ENCODE results near the gene NEGR1.

The NEGR1 gene

DNA sequence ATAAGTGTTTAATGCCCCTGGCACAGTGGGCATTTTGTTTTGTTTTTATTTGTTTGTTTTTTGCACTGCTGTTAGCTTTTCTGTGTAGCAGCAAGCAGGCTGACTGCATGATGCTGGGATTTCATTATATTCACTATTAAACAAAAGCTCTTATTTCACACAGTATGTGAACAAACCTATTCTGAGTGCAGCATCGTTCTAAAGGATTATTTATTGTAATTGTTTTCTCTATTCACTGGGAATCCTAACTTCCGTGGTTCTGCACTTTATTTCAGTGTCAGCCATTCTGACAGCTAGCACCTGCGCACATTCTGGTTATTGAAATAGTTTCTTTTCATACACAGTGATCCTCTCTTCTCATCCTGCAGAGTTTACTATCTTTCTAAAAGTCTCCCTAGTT lies 595.0 kb downstream of the NEGR1 start:
- DNase-seq (ENCODE audit: low spot score), result no peak

DNA sequence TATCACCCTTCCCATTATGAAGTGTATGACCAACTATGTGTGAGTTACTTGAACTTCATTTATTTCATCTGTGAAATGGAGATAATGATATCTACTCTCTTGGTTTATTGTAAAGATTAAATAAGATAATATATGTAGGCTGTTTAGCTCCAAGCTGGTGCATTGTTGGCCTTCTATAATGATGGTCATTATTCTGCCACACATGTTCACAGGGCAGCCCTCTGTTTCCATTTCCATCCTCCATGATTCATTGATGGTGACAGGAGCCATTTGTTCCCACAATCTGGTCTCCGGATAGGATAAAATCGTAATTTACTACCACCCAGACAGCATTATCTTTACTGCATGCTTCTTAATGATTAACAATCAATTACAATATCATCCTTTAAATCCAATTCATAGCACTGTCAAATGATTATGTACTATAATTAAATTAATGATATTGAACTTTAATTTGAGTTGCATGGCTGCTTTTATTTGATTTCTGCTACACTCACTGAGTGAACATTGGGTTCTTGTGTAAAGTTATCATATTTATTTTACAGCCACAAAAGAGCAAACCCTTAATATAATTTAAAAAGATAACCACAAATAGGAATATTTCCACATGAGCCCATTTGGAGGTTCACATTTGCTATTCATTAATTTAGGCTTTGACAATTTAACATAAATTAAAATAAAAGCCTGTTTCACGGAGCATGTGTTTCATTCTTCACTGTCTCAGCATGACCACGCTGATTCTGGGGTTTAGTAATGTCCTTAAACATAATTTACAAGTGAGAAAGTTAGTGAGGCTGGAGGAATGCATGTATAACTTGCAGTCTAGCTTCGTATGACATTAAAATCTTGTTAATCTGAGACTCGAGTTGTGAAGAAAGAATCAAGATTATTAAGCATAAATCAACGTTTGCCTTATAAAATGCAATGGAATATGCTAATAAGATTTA lies 605.1 kb downstream of the NEGR1 start:
- DNase-seq (ENCODE audit: low spot score), result no peak

- DNase-seq (ENCODE audit: low spot score), result no peak
Observed at GRCh38 chr1:71668065-71668464, 614.3 kb downstream of the NEGR1 start.

DNA sequence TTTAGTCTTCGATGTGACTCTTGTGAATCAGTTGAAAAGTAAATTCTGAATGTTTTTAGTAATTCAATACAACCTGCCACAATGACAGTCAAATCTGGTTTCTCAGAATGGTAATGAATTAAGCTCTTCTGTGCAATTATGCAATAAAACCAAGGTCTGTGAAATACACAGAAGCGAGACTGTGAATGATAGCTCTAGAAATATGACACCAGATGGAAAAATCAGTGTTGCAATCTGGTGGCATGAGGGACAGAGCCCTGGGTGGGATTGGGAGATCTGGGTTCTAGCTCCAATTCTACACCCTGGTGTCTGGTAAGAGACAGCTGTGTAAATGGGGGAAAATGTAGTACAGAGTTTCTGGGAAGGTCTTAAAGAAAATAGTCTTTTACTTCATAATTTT lies 615.1 kb downstream of the NEGR1 start:
- no peak for DNase-seq (ENCODE audit: low spot score)

GRCh38 chr1:71666609-71667008 lies 615.7 kb downstream of the NEGR1 start:
- no peak for DNase-seq (ENCODE audit: low spot score)

DNA sequence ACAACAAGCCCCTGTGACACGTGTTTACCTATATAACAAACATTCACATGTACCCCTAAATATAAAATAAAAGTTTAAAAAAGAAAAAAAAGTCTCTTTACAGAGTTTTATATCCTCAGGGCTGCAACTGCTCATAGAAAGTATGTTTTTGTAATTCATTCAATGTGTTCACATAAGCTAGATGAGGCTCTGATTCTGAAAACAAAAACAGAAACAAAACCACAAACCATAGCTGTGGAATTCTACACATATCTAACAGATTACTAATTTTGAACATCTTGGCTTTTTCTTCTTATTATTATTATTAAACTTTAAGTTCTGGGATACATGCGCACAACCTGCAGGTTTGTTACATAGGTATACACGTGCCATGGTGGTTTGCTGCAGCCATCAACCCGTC lies 621.9 kb downstream of the NEGR1 start:
- DNase-seq (ENCODE audit: low spot score), result no peak

DNA sequence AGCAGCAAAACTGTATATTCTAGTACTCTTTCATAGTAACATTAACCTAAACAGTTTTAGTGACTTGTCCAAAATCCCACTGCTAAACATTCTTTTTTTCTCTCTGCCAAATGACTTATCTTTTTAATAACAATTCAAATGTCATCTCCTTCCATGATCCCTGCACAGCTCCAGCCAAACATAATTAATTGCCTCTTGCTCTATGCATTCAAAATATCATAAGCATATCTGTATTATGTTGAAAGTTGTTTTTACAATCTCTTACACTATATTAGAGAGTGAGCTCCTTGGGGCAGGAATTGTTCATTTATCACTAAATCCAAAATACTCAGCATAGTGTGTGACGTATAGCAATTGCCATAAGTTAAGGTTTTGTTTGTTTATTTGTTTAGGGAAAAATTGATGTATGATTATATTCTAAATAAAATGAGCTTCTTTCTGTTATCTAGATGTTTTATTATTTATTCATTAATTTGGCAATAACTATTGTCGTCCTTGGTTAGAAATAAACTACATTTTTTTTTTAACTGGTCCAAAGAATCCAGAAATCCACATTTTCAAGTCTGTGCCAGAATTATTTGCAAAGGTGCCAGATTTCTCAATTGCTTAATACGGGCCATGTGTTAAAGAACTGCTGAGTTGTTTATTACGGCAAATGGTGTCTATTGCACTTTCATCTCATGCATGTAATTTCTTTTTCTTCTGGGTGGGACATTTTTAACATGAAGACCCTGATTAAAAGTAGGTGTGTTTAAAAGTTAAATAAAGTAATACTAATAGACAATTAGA lies 624.3 kb downstream of the NEGR1 start:
- no peak for DNase-seq (ENCODE audit: low spot score)

DNA sequence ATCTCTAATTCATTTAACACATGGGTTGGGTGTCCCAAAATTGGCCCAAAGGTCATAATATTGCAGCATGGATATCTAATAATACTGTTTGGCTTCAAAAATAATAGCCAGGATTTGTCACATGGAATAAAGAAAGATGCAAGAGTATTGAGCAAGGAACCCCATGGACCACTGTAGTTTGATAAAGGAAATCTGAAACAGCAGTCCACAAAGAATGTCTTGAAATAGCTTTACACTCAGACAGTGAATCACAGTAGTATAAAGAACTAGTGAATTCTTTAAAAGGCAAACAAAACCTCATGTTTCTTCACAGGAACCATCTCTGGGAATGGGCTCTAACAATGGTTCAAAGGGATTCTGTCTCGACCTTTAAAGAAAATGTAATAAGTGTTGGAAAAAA lies 625.4 kb downstream of the NEGR1 start:
- no peak for DNase-seq (ENCODE audit: low spot score)

GRCh38 chr1:71655604-71656003 lies 626.7 kb downstream of the NEGR1 start:
- DNase-seq (ENCODE audit: low spot score), result no peak

DNA sequence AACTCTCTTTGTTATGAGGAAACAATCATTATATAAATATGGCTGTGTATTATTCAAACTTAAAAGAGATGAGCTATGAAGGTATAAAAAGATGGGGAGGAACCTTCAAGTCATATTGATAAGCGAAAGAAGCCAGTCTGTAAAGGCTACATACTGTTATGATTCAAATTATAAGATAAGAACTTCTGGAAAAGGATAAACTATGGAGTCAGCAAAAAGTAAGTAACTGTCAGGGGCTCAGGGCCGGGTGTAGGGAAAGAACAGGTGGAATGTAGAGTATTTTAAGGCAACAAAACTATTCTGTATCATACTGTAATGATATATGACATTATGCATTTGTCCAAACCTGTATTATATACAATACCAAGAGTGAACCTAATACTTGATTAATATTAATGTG lies 628.4 kb downstream of the NEGR1 start:
- no peak for DNase-seq (ENCODE audit: low spot score)

- DNase-seq (ENCODE audit: low spot score), result no peak
Observed at GRCh38 chr1:71651214-71651613, 631.1 kb downstream of the NEGR1 start.

- DNase-seq (ENCODE audit: low spot score), result no peak
Observed at GRCh38 chr1:71650119-71650518, 632.2 kb downstream of the NEGR1 start.

DNA sequence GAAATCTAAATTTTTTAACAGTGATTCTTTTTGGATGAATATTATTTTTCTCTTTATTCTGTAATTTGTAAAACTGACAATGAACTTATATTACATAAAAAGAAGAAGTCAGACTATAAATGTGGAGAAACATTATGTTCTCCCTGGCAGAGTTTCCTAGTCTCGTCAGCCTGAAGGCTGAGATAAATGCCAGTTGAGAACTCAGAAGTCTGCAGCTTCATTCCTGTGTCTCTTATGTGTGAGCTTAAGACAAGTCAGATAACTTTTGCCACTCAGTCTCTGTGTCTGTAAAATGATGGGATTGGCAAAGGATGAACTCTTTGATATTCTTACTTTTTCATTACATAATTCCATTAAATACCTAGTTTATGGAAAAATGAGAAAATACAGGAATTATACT lies 632.7 kb downstream of the NEGR1 start:
- DNase-seq (ENCODE audit: low spot score), result no peak

DNA sequence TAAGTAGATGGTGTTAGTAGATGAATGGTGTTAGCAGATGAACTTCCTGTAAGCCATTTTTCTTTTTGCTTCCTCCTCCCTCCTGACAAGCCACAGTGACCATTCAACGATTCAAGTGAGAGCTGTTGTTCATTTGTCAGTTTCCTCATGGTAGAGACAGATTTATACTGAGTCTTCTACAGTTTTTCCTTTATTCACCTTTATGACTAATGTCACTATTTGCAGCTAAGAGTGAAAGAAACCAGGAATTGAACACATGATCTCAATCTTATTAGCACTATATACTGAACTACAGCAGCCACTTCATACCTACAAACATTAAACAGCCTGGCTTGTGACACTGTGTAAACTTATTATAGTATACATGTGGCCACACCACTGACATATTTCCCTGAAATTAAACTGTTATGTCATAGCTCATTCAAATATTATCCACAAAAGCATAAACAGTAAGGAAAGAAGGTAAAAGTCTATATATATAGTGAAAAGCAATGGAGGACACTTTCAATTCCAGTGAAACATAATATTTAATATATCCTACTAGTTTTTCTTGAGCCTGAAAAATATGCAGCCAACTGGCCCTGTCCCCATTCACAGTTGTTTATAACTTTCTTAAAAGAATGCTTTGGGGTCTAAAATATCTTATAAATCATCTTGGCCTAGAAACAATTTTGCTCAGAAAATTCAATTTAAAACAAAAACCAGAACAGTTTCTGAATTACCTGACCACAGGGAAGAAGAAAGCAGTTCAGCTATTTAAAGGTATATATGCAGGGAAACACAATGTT lies 634.6 kb downstream of the NEGR1 start:
- no peak for DNase-seq (ENCODE audit: low spot score)

DNA sequence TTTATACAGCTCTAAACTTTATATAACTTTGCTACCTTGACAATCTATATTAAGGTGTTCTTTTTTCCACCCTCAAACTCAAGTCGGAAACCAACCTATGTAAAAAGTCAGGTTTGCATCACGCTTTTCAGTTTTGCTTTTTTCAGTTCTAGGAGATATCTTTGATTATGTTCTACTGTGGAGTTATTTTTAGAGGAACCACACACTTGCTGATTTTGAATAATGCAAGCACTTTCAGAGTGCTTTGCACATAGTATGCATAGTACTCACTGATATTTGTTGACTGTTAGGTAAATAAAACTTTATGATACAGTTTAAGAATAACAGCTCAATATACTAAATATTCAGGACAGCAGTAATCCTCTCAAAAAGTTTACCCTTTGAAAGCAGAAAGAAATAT lies 637.3 kb downstream of the NEGR1 start:
- DNase-seq (ENCODE audit: low spot score), result no peak

DNA sequence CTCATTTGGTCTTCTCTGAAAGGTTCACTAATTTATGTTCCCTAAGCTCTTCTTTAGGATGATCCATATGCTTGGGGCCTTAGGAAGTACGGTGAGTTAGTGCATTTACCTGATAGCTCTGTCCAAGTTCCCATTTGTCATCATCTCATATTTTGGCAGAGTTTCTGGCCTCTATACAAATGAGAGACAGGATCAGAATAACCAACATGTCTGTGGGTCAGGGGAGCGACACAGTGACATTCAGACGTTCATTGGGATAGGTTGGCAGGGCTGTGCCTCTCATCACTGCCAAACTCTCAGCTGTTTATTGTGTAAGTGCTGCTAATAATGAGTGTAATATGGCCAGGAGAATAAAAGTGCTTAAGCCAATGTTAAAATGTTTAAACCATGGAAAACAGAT lies 640.4 kb downstream of the NEGR1 start:
- no peak for DNase-seq (ENCODE audit: low spot score)

- DNase-seq (ENCODE audit: low spot score), result no peak
Observed at GRCh38 chr1:71640998-71641397, 641.3 kb downstream of the NEGR1 start.

DNA sequence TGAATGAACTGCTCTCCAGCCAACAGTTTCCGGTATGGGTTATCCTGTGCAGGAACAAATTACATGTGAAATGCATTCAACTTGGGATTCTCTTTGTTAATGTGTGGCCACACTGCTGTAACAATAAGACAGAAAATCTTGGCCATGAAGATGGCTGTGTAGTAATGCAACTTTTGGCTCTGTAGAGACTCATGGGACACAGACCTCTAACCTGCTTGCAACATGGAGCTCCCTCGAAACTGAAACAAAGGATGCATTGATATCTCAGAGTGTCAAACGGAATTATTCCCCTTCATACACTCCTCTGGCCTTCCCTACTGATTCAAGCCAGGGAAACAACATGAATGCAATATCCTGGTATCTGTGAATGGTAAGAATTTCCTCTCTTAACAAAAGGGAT lies 642.2 kb downstream of the NEGR1 start:
- no peak for DNase-seq (ENCODE audit: low spot score)

DNA sequence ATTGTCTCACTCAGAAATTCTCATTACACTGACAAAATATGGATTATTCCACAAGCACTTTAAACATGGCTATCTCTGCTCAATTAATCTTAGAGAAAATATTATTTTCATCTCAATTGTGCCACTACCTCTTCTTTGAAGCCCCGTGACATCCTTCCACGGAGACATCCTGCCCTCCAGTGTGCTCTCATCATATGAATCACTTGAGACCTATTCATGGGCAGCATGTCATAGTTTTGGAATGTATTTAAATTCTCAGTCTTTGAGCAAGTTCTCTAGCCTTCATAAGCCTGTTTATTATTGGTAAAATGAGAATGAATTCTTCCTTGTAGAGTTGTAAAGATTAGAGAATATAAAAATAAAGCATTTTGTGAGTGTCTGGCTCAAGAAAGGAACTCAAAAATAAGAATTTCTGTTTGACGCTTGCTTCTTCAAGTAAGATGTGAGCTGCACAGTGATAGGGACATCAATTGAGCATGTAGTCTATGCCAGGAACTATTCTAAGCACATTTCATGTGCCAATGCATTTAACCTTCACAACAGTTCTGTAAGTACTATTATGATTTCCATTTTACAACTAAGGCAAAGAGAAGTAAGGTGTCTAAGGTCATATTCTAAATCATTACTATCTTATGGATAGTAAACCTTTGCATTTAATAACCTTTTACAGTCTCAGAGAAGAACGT lies 644.1 kb downstream of the NEGR1 start:
- no peak for DNase-seq (ENCODE audit: low spot score)

DNA sequence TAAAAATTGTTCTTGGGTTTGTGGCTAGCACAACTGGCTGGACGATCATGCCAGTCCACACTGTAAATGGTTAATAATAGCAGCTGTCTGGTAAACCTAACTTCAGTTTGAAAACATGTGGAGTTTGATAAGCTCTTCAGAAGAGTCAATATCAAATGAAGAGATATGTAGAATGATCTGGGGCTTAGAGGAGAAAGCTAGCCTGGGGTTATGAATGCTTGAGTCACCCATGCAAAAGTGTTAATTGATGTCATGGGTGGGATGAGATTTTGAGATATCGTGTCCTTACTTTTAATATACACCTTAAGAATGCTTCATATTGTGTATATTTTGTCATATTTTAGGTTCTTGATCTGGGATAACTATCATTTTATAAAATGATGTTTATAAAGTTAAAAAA lies 646.8 kb downstream of the NEGR1 start:
- no peak for DNase-seq (ENCODE audit: low spot score)

DNA sequence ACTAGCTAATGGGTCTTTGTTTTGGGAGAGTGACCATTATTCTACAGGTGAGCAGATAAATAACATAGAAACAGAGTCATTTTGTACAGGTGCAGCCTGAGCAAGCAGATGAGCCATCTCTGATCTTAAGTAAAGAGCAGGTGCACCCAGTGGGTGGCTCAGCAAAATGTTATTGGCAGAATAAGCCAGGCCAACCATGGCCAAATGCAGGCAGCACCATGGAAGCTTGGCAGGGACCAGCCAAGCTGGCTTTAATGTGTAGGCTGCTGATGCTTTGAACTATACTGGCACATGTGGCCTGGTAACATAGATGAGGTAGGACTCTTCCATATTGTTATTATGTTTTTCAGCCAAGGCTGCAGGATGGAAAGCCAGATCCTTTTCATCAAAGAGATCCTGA lies 648.2 kb downstream of the NEGR1 start:
- DNase-seq (ENCODE audit: low spot score), result no peak

- DNase-seq (ENCODE audit: low spot score), result no peak
Observed at GRCh38 chr1:71630073-71630472, 652.3 kb downstream of the NEGR1 start.

Data from hematopoietic multipotent progenitor cell treated with erythropoietin and hydrocortisone succinate and interleukin-3 and kit ligand, for 15 days (in vitro differentiated cells).